Activated CD4-positive, CD25-positive, alpha-beta regulatory T cell (primary cell): ENCODE data around the gene CISD2.
"Not testable (repeated sequence)": the region's sequence is repeated elsewhere in the genome, so short reads cannot be mapped to it uniquely, and the experiment has no call there.

ENCODE experiments used
- DNase-seq, 4 experiments: peaks; one replicate each; lab custom pipeline; 2025; lab: John Stamatoyannopoulos, UW

Gene CISD2

DNA sequence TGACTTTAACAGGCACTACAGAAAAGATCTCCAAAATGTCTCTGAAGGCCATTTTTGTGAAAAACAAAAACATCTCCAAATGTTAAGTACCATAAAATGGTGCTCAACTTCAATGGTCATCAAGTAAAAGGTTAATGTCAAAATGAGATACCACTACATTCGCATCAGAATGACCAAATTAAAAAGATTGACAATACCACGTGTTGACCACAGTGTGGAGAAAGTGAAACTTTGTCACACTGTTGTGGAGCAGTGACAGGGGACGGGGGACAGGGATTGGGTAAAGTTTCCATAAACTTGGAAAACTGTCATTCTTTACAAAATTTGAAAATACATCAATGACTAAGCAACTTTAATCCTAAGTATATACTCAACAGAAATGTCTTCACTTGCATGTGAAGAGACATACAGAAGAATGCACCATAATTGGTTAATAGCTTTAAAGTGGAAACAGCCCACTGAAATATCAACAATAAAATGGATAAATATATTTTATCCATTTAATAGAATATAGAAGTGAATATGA lies 19.1 kb upstream of the CISD2 start:
- no peak for DNase-seq

DNA sequence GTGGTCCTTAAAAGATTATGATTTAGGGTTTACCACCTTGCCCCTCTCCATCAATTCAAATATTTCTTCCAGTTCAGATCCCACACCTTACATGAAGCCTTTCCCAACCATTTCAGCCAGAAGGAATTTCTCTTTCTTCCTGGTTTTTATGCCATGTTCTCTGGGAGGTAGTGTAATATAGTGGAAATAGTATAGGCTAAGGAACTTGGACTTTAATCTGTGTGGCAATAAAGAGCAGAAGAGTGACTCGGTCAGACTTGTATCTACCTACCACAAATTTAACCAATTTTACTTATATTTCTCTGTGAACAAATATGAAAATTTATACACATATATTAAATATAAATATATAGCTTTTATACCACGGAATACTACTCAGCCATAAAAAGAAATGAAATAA lies 18.4 kb upstream of the CISD2 start:
- no peak for DNase-seq

DNA sequence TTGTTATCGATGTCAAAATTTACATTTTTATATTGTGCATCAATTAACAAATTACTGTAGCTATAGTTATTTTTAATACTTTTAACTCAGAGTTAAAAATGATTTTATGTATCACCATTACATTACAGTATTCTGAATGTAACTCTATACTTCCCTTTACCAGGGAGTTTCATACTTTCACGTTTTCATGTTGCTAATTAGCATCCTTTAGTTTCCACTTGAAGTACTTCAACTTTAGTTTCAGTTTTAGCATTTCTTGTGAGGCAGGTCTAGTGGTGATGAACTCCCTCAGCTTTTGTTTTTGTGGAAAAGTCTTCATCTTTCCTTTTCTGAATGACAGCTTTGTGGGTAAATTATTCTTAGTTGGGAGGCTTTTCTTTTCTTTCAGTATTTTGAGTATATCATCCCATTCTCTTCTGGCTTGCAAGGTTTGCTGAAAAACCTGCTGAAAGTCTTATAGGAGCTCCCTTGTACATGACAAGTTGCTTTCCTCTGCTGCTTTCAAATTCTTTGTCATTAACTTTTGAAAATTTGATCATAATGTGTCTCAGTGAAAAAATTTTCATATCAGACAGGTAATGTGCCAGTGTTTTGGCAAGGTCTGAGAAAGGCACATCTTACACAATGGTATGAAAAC lies 9.8 kb upstream of the CISD2 start:
- DNase-seq, result no peak

DNA sequence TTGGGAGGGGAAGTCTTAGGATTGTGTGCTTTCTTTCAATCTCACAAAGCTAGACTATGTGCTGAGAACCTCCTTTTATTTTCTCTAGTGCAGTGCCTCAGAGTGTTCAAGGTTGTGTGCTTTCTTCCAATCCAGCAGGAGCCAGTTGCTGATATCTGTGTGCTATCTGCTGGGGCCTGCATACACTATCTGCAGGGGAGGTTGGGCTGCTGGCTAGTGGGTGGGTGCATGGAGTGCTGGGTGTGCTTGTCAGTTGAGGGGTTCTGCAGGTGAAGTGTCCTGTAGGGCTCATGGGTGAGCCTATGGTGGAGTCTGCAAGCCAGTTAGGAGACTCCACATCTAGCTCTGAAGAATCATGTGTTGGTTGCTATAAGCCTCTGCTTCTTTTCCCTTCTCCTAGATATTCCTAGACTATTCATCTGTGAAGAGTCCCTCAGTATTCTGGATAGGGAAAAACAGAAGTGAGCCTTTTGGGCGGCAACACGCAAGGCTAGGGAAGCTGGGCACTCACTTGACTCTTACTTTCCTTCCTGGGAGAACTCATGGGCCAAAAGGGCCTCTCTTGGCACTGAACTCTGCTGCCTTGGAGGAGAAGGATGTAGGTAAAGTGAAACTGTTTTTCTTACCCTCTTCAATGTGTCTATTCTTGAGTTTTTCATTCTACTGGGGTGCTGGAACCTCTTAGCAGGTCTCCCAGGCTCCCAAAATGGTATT lies 8.0 kb upstream of the CISD2 start:
- no peak for DNase-seq

DNA sequence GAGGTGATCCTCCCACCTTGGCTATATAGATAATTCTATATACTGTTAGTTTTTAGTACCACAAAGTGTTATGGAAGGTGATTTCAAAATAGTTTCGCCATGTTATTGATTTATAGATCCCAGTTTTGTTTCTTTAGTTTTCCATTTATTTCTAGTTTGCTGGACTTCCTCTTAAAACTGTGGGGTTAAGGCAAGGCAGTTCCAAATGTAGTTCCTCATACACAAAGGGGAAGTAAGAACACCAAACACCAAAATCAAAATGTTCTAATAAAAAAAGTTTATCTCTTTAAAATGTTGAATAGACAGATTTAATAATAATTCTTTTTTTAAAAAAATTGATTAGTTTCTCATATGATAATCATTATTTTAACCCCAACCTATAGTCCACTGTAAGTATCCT lies 6.8 kb upstream of the CISD2 start:
- no peak for DNase-seq

DNA sequence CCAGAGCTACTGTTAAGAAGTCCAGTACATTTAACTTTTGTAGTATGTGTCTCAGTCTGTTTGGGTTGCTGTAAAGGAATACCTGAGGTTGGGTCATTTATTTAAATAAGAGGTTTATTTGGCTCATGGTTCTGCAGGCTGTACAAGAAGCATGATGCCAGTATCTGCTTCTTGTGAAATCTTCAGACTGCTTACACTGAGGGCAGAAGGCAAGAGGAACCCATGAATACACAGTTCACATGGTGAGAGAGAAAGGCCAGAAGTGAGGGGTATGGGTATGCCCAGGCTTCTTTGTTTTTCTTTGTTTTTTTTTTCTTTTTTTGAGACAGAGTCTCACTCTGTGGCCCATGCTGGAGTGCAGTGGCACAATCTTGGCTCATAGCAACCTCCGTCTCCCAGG lies 6.0 kb upstream of the CISD2 start:
- DNase-seq, result no peak

DNA sequence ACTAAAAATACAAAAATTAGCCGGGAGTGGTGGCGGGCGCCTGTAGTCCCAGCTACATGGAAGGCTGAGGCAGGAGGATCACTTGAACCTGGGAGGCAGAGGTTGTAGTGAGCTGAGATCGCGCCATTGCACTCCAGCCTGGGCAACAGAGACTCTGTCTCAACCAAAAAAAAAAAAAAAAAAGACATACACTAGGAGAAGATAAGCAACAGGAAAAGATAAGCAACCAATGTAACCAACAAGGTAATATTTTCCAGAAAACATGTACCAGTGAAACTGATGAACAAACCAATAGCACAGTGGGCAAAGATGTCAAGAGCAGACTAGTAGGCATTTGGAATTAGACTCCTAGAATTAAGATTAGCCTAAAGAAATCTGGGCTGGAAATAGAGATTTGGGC lies 3.5 kb upstream of the CISD2 start:
- DNase-seq, result not testable (repeated sequence)

DNA sequence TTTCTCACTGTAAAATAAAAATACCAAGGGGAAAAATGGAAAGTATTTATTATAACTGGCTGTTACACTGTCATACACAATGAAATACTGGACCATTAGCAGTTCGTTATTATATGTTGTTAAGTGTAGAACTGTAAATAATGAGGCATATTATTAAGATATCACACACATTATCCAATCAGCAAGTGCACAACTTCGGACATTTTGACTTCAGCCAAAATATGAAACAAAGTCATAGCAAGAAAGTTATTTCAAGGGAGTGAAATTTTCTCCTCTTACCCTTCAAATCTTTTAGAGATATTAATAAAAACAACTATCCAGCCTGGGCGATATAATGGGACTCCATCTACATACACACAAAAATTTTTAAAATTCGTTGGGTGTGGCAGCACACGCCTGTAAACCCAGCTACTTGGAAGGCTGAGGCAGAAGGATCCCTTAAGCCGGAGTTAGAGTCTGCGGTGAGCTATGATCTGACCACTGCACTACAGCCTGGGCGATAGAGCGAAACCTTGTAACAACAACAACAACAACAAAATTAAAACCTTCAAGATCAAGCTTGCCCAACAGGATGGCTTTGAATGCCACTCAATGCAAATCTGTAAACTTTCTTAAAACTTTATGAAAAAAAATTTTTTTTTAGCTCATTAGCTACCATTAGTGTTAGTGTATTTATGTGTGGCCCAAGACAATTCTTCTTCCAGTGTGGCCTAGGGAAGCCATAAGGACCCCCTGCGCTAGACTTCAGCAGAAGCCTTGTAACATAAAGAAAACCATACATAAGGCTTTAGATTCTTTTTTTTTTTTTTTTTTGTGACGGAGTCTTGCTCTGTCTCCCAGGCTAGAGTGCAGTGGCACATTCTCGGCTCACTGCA lies 1.3 kb upstream of the CISD2 start:
- no peak for DNase-seq

DNA sequence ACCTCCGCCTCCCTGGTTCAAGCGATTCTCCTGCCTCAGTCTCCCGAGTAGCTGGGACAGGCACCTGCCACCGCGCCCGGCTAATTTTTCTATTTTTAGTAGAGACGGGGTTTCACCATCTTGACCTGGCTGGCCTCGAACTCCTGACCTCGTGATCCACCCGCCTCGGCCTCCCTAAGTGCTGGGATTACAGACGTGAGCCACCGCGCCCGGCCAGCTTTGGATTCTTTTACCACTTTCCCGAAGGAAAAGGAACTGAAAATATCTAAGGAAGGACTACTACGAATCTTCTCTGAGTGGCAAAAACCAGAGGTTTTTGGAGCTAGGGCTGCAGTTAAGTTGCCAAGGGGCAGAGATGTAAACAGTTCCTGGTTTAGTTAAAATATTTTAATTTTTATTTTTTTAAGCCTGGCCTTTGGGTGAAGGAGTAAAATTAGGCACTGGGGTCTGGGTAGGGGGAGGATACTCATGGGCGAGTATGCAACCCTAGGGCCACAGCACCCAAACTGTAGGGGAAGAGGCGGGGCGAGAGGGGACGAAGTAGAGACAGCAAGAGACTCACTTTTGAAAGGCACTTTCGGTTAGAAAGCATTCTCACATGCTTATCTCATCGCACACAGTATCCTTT lies 525 bp upstream of the CISD2 start:
- peak in 1 of 4 experiments; percentile 2 for DNase-seq

DNA sequence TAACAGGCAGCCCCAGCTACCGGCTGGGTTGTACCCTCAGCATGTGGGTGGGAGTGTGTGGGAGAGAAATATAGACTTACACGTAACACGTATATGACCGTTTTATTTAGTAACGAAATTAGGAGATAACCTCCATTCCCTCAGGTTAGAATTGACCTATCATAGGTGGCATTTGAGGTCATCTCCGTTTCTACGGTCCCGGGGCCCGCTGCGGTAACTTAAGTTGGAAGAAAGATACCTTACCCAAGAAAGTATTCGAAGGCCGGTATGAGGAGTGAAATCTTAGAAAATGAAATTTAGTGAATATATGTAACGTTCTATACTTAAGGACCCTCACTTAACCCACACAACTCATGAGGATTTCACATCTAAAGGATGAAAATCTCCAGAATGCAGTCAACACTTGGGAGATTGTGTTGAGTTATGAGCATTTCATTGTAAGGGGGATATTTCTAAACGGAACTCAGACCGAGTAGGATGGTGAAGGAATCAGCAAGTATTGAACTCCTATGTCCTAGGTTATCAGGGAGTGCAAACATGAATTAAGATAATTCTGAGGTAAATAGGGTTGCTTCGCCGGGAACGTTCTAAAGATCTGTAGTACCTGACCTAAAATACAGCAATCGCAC lies 891 bp downstream of the CISD2 start:
- peak in 2 of 4 experiments; percentile 25 to 38 for DNase-seq

DNA sequence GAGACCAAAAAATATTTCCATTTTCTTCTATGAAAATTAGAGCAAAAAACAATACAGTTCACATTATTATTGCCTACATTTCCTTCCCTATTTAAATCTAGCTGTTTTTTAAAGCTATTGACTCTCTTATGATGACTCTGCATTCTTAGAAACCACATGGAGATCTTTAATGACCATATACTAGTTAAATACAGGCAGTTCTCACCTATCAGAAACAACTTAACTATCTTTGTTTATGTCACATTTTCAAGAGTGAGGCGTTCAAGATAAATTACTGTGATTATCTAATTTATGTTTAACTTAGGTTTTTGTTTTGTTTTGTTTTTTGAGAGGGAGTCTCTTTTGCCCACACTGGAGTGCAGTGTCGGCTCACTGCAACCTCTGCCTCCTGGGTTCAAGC lies 3.0 kb downstream of the CISD2 start:
- no peak for DNase-seq

DNA sequence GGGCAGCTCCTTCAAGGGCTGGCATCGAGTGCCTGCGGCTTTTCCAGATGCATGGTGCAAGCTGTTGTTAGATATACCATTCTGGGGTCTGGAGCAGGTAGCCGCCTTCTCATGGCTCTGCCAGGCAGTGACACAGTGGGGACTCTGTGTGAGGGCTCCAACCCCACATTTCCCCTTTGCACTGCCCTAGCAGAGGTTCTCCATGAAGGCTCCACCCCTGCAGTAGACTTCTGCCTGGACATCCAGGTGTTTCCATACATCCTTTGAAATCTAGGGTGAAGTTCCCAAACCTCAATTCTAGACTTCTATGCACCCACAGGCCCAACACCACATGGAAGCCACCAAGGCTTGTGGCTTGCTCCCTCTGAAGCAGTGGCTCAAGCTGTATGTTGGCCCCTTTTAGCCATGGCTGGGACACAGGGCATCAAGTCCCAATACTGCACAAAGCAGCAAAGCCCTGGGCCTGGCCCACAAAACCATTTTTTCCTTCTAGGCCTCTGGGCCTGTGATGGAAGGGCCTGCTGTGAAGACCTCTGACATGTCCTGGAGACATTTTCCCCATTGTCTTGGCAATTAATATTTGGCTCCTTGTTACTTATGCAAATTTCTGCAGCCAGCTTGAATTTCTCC lies 8.8 kb downstream of the CISD2 start:
- DNase-seq, result not testable (repeated sequence)

DNA sequence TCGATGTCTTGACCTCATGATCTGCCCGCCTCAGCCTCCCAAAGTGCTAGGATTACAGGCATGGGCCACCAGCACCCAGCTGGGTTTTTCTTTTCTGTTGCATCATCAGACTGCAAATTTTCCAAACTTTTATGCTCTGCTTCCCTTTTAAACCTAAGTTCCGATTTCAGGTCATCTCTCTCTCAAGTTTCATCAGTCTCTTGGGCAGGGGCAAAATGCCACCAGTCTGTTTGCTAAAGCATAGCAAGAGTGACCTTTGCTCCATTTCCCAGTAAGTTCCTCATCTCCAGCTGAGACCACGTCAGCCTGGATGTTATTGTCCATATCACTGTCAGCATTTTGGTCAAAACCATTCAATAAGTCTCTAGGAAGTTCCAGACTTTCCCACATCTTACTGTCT lies 9.6 kb downstream of the CISD2 start:
- not testable (repeated sequence) for DNase-seq

DNA sequence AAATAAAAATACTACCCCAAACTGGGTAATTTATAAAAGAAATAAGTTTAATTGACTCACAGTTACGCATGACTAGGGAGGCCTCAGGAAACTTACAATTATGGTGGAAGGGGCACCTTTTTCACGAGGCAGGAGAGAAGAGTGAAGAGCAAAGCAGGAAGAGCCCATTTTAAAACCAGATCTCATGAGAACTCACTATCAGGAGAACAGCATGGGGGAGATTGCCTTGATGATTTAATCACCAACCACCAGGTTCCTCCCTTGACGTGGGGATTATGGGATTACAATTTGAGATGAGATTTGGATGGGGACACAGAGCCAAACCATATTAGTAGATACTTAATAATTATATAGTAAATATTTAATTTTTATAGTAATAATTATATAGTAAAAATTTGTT lies 10.1 kb downstream of the CISD2 start:
- DNase-seq, result no peak

DNA sequence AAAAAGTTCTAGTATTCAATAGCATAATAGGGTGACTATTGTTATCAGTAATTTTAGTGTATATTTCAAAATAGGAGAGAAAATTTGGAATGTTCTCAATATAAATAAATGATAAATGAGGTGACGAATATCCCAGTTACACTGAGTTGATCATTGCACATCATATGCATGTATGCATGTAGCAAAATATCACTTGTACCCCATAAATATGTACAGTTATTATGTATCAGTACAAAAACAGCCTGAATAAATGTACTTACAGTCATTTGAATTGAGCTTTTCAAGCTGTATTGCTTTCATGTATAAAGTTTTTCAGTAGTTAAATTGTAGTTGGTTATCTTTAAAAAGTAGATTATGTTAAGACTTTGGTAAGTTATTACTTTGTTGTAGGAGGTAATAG lies 12.6 kb downstream of the CISD2 start:
- DNase-seq, result no peak

DNA sequence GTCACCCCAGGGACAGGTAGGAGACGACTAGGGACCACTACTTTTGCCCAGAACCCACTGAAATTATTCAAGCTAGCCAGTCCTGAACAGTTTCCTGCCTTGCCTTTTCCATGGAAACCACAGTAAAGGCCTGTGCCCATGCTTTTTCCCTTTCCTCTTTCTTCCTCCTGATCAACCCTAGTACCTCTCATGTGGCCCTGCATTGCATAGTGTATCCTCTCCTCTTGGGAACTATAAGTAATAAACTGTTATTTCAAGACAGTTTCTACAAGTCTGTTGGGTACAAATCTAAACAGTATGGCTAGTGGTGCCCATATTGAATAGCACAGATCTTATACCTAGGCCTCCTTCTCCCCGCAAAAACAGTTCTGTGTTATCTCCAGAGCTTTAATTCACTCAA lies 14.5 kb downstream of the CISD2 start:
- no peak for DNase-seq

DNA sequence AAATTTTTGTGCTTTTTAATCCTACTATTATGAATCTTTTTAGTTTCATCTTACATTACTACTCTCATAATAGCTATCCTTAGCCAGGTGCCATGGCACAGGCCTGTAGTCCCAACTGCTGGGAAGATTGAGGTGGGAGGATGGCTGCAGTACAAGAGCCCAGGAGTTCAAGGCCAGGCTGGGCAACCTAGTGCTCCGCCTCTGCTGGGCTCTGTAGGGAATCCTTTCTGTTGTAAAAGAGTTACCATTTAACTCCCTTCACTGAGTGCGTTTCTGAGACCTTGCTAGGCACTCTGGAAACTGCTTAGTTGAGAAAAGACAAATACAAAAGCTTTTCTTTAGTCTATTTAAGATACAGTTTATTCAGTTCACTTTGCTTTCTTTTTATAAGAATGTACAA lies 19.8 kb downstream of the CISD2 start:
- not testable (repeated sequence) for DNase-seq

DNA sequence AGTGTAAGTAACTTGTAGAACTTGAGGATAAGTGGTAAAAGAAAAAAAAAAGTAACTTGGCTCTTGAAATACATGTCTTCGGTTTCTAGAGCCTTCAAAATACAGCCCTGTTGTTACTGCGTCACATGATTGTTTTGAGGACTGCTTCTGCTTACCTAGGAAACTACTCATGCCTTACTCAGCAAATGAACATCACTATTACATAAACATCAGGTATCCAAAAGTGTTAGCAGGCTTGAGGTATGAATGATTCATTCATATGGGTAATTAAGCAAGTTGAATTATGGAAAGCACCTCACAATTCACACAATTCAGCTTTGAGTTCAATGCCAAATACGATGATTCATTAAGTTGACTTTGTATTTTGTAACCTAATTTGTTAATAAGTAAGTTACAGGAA lies 21.1 kb downstream of the CISD2 start:
- not testable (repeated sequence) for DNase-seq

DNA sequence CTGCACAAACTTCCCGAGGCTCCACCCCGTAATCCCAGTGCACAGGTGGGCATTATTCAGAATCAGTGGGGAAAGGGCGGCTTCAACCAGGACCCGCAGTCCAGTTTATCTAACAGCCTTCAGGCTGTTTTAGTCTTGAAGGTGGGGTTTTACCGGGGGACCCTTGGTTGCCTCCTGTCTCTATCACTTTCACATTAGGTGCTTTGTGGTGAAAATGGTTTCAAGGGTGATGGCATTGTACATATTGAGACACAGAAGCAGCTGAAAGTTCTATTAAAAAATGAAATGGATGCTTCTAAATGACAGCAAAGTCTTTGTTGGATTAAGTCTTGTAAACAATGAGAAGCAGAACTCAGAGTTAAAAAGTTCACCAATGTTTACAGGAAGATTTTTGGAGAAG lies 27.8 kb downstream of the CISD2 start:
- not testable (repeated sequence) for DNase-seq

DNA sequence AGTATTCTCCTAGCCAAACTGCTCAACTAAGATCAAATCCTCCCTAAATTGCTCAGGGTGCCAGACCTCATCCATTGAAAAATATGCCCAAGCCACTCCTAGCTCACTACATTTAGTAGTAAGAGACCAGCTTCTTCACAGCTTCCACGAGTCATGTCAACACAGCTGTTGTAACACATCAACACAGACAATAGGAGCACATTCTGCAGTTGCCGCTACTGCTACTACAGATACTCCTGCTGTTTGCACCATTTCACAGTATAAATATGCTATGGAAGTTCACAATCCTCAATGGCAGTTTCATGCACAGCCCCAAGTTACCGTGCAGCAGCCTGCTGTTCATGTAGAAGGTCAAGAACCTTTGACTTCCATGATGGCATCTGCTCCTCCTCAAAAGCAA lies 28.8 kb downstream of the CISD2 start:
- not testable (repeated sequence) for DNase-seq

DNA sequence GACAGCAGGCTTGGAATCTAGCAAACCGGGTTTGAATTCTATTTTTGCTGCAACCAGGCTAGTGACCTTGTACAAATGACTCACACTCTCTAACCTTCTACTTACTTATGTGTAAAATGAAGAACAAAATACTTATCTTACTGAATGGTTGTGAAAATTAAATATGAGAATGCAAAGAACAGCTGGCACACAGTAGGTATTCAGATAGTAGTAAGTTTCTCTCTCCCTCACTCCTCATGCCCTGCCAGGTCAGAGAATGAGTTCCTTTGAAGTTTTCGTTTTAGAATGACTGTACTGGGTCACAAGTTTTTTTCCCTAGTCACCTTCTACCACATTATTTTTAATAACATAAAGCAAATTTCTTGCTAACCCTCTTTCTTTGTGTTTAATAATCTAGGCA lies 33.0 kb downstream of the CISD2 start:
- no peak for DNase-seq
